Smooth muscle cell of the brain vasculature (primary cell): ENCODE results near the gene VSNL1.

Source experiments
- DNase-seq: peaks from one replicate; pipeline ENCODE4 v3.0.0-alpha.2; 2012; ENCODE audit warnings: low read depth, low spot score

The VSNL1 gene

GRCh38 chr2:17690776-17691175, 150.3 kb downstream of the VSNL1 start:
- DNase-seq, result no peak
